Measurements from ENCODE around the gene ZDHHC1. TPM values are rescaled to one million over a fixed set of nuclear protein-coding genes. Genes with fewer than 3 reads are reported as not detected.

Gene ZDHHC1
- total and polyA plus RNA-seq, 8 donors, result 14.4 to 24.1 (median 17.9) TPM

- DNase-seq (no peak), ATAC-seq (no peak)
- H3K4me1 ChIP-seq, result peaks cover 49 to 73% of the 10 kb centered on the region in 2 donors
- intact Hi-C loops (cut with DNase I), result no loop called here
- H3K9me3 ChIP-seq, result no peaks in the 10 kb centered on the region
- H3K27me3 ChIP-seq, result no peaks in the 10 kb centered on the region
- peaks cover 0 to 68% of the 10 kb centered on the region in 2 donors for H3K36me3 ChIP-seq
- no peak overlapping the region for H3K27ac ChIP-seq
- no peak overlapping the region for H3K4me3 ChIP-seq
- TF ChIP-seq, protein P1, sequence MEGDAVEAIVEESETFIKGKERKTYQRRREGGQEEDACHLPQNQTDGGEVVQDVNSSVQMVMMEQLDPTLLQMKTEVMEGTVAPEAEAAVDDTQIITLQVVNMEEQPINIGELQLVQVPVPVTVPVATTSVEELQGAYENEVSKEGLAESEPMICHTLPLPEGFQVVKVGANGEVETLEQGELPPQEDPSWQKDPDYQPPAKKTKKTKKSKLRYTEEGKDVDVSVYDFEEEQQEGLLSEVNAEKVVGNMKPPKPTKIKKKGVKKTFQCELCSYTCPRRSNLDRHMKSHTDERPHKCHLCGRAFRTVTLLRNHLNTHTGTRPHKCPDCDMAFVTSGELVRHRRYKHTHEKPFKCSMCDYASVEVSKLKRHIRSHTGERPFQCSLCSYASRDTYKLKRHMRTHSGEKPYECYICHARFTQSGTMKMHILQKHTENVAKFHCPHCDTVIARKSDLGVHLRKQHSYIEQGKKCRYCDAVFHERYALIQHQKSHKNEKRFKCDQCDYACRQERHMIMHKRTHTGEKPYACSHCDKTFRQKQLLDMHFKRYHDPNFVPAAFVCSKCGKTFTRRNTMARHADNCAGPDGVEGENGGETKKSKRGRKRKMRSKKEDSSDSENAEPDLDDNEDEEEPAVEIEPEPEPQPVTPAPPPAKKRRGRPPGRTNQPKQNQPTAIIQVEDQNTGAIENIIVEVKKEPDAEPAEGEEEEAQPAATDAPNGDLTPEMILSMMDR (IDR thresholded peaks at IDR 0.05), result no peak
Observed at GRCh38 chr16:67454104-67454503, 37.8 kb upstream of the ZDHHC1 start.

- H3K4me1 ChIP-seq, result peaks cover 43 to 63% of the 10 kb centered on the region in 2 donors
- no peak overlapping the region for H3K4me3 ChIP-seq
- H3K9me3 ChIP-seq, result no peaks in the 10 kb centered on the region
- H3K27me3 ChIP-seq, result no peaks in the 10 kb centered on the region
- peak overlapping the region in 1 of 2 donors; percentile 28 for H3K27ac ChIP-seq
- TF ChIP-seq, protein P1 (IDR thresholded peaks at IDR 0.05), result no peak
- ATAC-seq (peak; percentile 64), DNase-seq (no peak)
- intact Hi-C loops (cut with DNase I), result no loop called here
- peaks cover 0 to 79% of the 10 kb centered on the region in 2 donors for H3K36me3 ChIP-seq
Observed at GRCh38 chr16:67451704-67452435, 35.6 kb upstream of the ZDHHC1 start.

GRCh38 chr16:67451061-67451703 lies 34.9 kb upstream of the ZDHHC1 start:
- no peak for DNase-seq
- H3K36me3 ChIP-seq, result peaks cover 0 to 84% of the 10 kb centered on the region in 2 donors
- intact Hi-C loops (cut with DNase I), result no loop called here
- H3K9me3 ChIP-seq, result no peaks in the 10 kb centered on the region
- ATAC-seq, result no peak
- TF ChIP-seq, protein P1 (IDR thresholded peaks at IDR 0.05), result no peak
- H3K27ac ChIP-seq, result peak overlapping the region in 1 of 2 donors; percentile 28
- H3K4me3 ChIP-seq, result no peak overlapping the region
- H3K4me1 ChIP-seq, result peaks cover 50 to 63% of the 10 kb centered on the region in 2 donors
- no peaks in the 10 kb centered on the region for H3K27me3 ChIP-seq

DNA sequence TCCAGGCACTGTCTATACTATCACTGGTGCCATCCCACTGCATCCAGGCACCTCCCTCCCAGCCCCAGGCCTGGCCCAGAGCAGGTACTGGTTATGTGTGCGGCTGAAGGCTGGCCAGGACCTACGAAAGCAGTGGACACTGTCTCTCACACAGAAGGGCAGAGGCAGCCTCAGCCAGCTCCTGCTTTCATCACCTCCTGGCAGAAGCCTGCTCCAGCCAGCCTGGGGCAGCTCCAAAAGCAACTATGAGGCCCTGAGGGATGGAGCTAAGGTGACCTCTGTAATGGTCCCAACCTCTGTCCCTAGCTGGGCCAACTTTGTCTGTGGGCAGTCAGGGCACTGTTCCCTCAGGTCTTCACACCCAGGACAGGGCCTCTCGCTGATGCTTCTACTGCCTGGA lies 33.5 kb upstream of the ZDHHC1 start:
- no peak for DNase-seq
- Histone ChIP-seq H3K9me3 (no peaks in the 10 kb centered on the region), H3K36me3 (peaks cover 0 to 90% of the 10 kb centered on the region in 2 donors), H3K4me3 (no peak overlapping the region), H3K27me3 (no peaks in the 10 kb centered on the region), H3K4me1 (peaks cover 55 to 68% of the 10 kb centered on the region in 2 donors), H3K27ac (no peak overlapping the region)
- intact Hi-C loops (cut with DNase I), result no loop called here
- TF ChIP-seq, protein P1 (IDR thresholded peaks at IDR 0.05), result no peak
- no peak for ATAC-seq

DNA sequence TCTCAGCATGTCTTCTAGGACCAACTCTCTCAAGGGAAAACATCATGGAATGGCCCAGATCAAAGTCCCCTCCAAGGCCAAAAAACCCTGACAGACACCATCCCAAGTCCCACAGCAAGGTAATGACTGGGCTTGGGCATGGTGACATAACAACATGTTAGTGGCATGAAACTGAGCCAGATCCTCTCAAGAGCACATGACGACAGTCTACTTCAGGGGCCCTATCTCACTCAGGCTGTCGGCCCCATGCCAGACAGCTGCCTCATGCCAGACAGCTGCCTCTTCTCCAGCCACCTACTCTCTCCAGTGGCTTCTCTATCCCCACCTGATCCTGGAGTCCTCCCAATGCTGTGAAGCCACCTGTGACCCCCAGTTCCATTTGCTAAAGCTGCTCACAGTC lies 33.1 kb upstream of the ZDHHC1 start:
- no peak for DNase-seq
- H3K4me1 ChIP-seq, result peaks cover 55 to 66% of the 10 kb centered on the region in 2 donors
- H3K27ac ChIP-seq, result no peak overlapping the region
- TF ChIP-seq, protein P1 (IDR thresholded peaks at IDR 0.05), result no peak
- no peak overlapping the region for H3K4me3 ChIP-seq
- no peaks in the 10 kb centered on the region for H3K27me3 ChIP-seq
- ATAC-seq, result peak; percentile 10
- H3K36me3 ChIP-seq, result peaks cover 0 to 95% of the 10 kb centered on the region in 2 donors
- intact Hi-C loops (cut with DNase I), result no loop called here
- H3K9me3 ChIP-seq, result no peaks in the 10 kb centered on the region
